Heart right ventricle (tissue), 16 donors: ENCODE measurements around the gene ZNF865. TPM values are rescaled to one million over a fixed set of nuclear protein-coding genes. Genes with fewer than 3 reads are reported as not detected.

Experiments used
- ATAC-seq, 8 donors: fragments of 200-7000 bp; cut with Tn5 transposase; one replicate each; pipeline ENCODE4 v1.9.1; 2020; ENCODE audit warnings: mild to moderate bottlenecking in 8 of 8, moderate library complexity in 8 of 8, moderate number of reproducible peaks in 1 of 8
- DNase-seq, 2 donors: peaks; one replicate each; pipeline ENCODE4 v3.0.0-alpha.2; 2020
- H3K27ac ChIP-seq, 10 donors: fragments of 200-600 bp; sonication (generic) in 2 of 10; one replicate each; pipeline versions ENCODE4 v1.5.0 to v1.8.0; 2020 to 2022; ENCODE audit warnings: mild to moderate bottlenecking in 3 of 10
- H3K27me3 ChIP-seq, 7 donors: fragments of 200-600 bp; one replicate each; pipeline ENCODE4 v1.8.0; 2021 to 2022; ENCODE audit warnings: mild to moderate bottlenecking in 2 of 7
- H3K36me3 ChIP-seq, 9 donors: fragments of 200-600 bp; sonication (generic) in 1 of 9; one replicate each; pipeline versions ENCODE4 v1.5.0 to v1.8.0; 2020 to 2022; ENCODE audit warnings: mild to moderate bottlenecking in 2 of 9
- H3K4me1 ChIP-seq, 9 donors: fragments of 200-600 bp; sonication (generic) in 1 of 9; one replicate each; pipeline versions ENCODE4 v1.5.0 to v1.8.0; 2020 to 2022; ENCODE audit warnings: mild to moderate bottlenecking in 4 of 9
- H3K4me3 ChIP-seq, 10 donors: fragments of 200-600 bp; sonication (generic) in 2 of 10; one replicate each; pipeline versions ENCODE4 v1.5.0 to v1.8.0; 2020 to 2022; ENCODE audit warnings: mild to moderate bottlenecking in 7 of 10, moderate library complexity in 2 of 10
- H3K9me3 ChIP-seq, 11 donors: fragments of 200-600 bp in 10 of 11; sonication (generic) in 2 of 11; one replicate each; pipeline versions ENCODE4 v1.5.0 to v1.8.0; 2013 to 2022; ENCODE audit warnings: mild to moderate bottlenecking in 2 of 11, control low read depth in 1 of 11, moderate library complexity in 1 of 11
- CTCF ChIP-seq, 9 donors: fragments of 200-600 bp; sonication (generic) in 2 of 9; IDR thresholded peaks; one replicate each; pipeline versions ENCODE4 v1.5.0 to v1.8.0; 2021 to 2022; ENCODE audit warnings: antibody characterized with exemption in 9 of 9, mild to moderate bottlenecking in 5 of 9, moderate library complexity in 1 of 9
- WGBS, 2 donors: extraction: QIAGEN DNeasy Blood & Tissue Kit; methylation state at CpG; one replicate each; pipeline ENCODE4 v1.1.7; 2013; ENCODE audit warnings: inconsistent platforms in 1 of 2; 5-methylcytosine and 5-hydroxymethylcytosine counted together
- intact Hi-C, 10 donors: fragments of 100-400 bp; cut with DNase I; formaldehyde crosslinking; loops; one replicate each; pipeline versions ENCODE4 v1.11.1 to v1.14.2; 2022
- polyA plus RNA-seq, 2 donors: library from polyadenylated mRNA; stranded (reverse); fragments of 200-250 nt; gene quantifications; one replicate each; pipeline ENCODE4 v1.2.3, GENCODE V29; 2013
- total RNA-seq, 10 donors: library from RNA; stranded (reverse); fragmentation: NEBNext Ultra II Directional in 3 of 10; extraction: Animal tissue kit (Norgen Biotek cat#: 25700) in 3 of 10; gene quantifications; one replicate each; pipeline versions ENCODE4 v1.2.1 to v1.2.4, GENCODE V29; 2021 to 2023
- donor health status: Arrhythmogenic right ventricular cardiomyopathy.
- donor health status: ischemic (EF 13 %, LVEDD 7.1; RV severe dilation, severe dysfunction).
- donor health status: healthy with polysubstance abuse.
- donor health status: DM: no; HTN: yes; CAD: no.
- donor health status: DM: no; HTN: no; CAD: no.
- donor health status: ischemic (EF 25% LVEDD 6.9; RV normal size, moderate dysfunction).
- donor health status: ischemic (EF 25% LVEDD 5.7; RV mildly dilated, moderate dysfunction).
- donor health status: healthy.
- donor health status: DM: yes; HTN: yes; CAD: no.
- donor health status: Ischemic cardiomyopathy.
- donor health status: ischemic (EF 35%, LVEDD 5.7; RV mildly dilated, moderate dysfunction).
- donor health status: nonischemic (EF 11% LVEDD 7.7; RV severe dilation, severe dysfunction).
- donor health status: DM: yes; HTN: yes; CAD: no.
- donor health status: PGD.
- donor health status: ischemic (EF 29% LVEDD 5.4; RV normal size, mild dysfunction).
- donor health status: nonischemic (EF 23%, LVEDD 6.1; RV moderate dilation, normal function).

The ZNF865 gene
- total and polyA plus RNA-seq, 12 donors, result 11.8 to 26.5 (median 13.7) TPM

- DNase-seq, result peak in 1 of 2 donors; percentile 7
- Histone ChIP-seq H3K27me3 (no peaks in the 10 kb centered on the region), H3K4me1 (peaks cover 26 to 75% (median 60%) of the 10 kb centered on the region in 9 donors), H3K9me3 (no peaks in the 10 kb centered on the region), H3K36me3 (peaks cover 0 to 15% (median 8%) of the 10 kb centered on the region in 9 donors), H3K4me3 (peak overlapping the region; percentile 74 to 95 (median 84)), H3K27ac (peak overlapping the region in 7 of 10 donors; percentile 77 to 95 (median 90))
- 47 to 54% methylated on average over 12 of the region's 12 CpGs for WGBS, 2 donors
- ATAC-seq, result no peak
- intact Hi-C loops, result no loop called here
- no peak for TF ChIP-seq CTCF (IDR thresholded peaks at IDR 0.05)
Measured at GRCh38 chr19:55644191-55644833, 38.9 kb downstream of the ZNF865 start.

GRCh38 chr19:55644842-55645511 lies 39.5 kb downstream of the ZNF865 start:
- peak overlapping the region in 1 of 10 donors; percentile 85 for H3K4me3 ChIP-seq
- WGBS, 2 donors, result 89 to 92% methylated on average over 28 of the region's 28 CpGs
- no peak for TF ChIP-seq CTCF (IDR thresholded peaks at IDR 0.05)
- H3K9me3 ChIP-seq, result no peaks in the 10 kb centered on the region
- ATAC-seq (no peak), DNase-seq (no peak)
- no peak overlapping the region for H3K27ac ChIP-seq
- peaks cover 24 to 73% (median 55%) of the 10 kb centered on the region in 9 donors for H3K4me1 ChIP-seq
- intact Hi-C loops, result no loop called here
- H3K36me3 ChIP-seq, result peaks cover 0 to 15% (median 8%) of the 10 kb centered on the region in 9 donors
- H3K27me3 ChIP-seq, result no peaks in the 10 kb centered on the region

GRCh38 chr19:55645512-55645881 lies 40.0 kb downstream of the ZNF865 start:
- Histone ChIP-seq H3K9me3 (no peaks in the 10 kb centered on the region), H3K27ac (no peak overlapping the region), H3K27me3 (no peaks in the 10 kb centered on the region), H3K4me3 (no peak overlapping the region), H3K4me1 (peaks cover 20 to 68% (median 50%) of the 10 kb centered on the region in 9 donors), H3K36me3 (peaks cover 0 to 16% (median 8%) of the 10 kb centered on the region in 9 donors)
- ATAC-seq (no peak), DNase-seq (no peak)
- intact Hi-C loops, result no loop called here
- TF ChIP-seq CTCF (IDR thresholded peaks at IDR 0.05), result no peak
- 74% methylated on average over 5 of the region's 5 CpGs for WGBS, 2 donors

- ATAC-seq (no peak), DNase-seq (no peak)
- Histone ChIP-seq H3K4me3 (peak overlapping the region; percentile 77 to 98 (median 88)), H3K9me3 (no peaks in the 10 kb centered on the region), H3K4me1 (peaks cover 19 to 58% (median 43%) of the 10 kb centered on the region in 9 donors), H3K27ac (peak overlapping the region in 9 of 10 donors; percentile 83 to 92 (median 89)), H3K27me3 (no peaks in the 10 kb centered on the region), H3K36me3 (peaks cover 0 to 27% (median 8%) of the 10 kb centered on the region in 9 donors)
- intact Hi-C loops, result no loop called here
- 38 to 39% methylated on average over 14 of the region's 14 CpGs for WGBS, 2 donors
- TF ChIP-seq CTCF (IDR thresholded peaks at IDR 0.05), result no peak
Measured at GRCh38 chr19:55646889-55647731, 41.7 kb downstream of the ZNF865 start.
